ENCODE measurements around the gene CROCC.

DNA sequence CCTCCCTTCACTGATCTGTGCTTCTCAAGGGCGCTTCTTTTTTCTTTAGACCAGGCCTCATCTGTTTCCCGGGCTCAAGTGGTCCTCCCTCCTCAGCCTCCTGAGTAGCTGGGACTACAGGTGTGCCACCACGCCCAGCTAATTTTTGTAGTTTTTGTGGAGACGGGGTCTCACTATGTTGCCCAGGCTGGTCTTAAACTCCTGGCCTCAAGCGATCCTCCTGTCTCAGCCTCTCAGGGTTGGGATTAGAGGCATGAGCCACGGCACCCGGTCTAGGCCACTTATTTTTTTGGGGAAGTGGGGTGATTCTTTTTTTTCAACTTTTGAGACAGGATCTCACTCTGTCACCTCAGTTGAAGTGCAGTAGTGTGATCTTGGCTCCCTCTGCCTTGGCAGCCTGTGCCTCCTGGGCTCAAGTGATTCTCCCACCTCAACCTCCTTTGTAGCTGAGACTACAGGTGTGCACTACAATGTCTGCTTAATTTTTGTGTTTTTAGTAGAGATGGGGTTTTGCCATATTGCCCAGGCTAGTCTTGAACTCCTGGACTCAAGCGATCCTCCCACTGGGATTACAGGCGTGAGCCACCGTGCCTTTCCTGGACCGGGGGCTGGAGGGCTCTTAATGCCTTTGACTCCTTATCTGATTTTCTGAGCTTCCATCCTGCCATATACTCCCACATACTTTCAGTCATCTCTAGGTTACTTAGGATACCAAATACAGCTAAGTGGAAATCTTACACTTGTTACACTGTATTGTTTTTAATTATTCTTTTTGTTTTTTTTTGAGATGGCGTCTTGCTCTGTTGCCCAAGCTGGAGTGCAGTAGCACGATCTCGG, 39.8 kb downstream of the CROCC start:
- TF ChIP-seq POLR2AphosphoS5 (IDR thresholded peaks at IDR 0.05; ENCODE audit: low read depth, low read length) (no peak), TAF1 (IDR thresholded peaks at IDR 0.05; ENCODE audit: borderline replicate concordance, low read depth, low read length) (no peak), POLR2A (IDR thresholded peaks at IDR 0.05; ENCODE audit: low read depth, low read length) (no peak)
